CD4-positive, alpha-beta T cell (primary cell): ENCODE results near the gene CCAR1. TPM values are rescaled to one million over a fixed set of nuclear protein-coding genes. Genes with fewer than 3 reads are reported as not detected.
A peak's percentile ranks its signal among the peaks of the same experiment; 100 is the strongest.

Source experiments
- ATAC-seq: fragments of 200-7000 bp; cut with Tn5 transposase; one replicate; pipeline ENCODE4 v1.10.0; 2022; ENCODE audit warnings: mild to moderate bottlenecking; ENCODE audit not compliant: poor library complexity
- CTCF ChIA-PET: fragments of 350-600 bp; sonication (Branson Sonifier 250); formaldehyde crosslinking; loops from one replicate; lab custom pipeline; 2021; ENCODE audit warnings: antibody characterized with exemption, inconsistent platforms; lab: Charles Lee
- POLR2A ChIA-PET: fragments of 350-600 bp; sonication (Branson Sonifier 250); formaldehyde crosslinking; loops from one replicate; lab custom pipeline; 2021; ENCODE audit warnings: antibody characterized with exemption, inconsistent platforms; lab: Charles Lee
- DNase-seq, 14 experiments: peaks; one replicate each; pipeline ENCODE4 v3.0.0-alpha.2; 2013 to 2020; ENCODE audit warnings: mixed read lengths in 2 of 14
- H3K27ac ChIP-seq, 2 donors: one replicate each; pipeline versions ENCODE4 v1.5.1 to v1.7.0; 2013; ENCODE audit warnings: low read length in 2 of 2, low read depth in 1 of 2, mild to moderate bottlenecking in 1 of 2
- H3K27me3 ChIP-seq, 2 experiments: 1 replicate in 1 of 2; 2 replicates in 1 of 2; pipeline versions ENCODE4 v1.6.1 to v1.7.0; 2013; ENCODE audit warnings: low read length in 2 of 2, control low read depth in 1 of 2, mild to moderate bottlenecking in 1 of 2, moderate library complexity in 1 of 2; ENCODE audit not compliant: insufficient read depth in 2 of 2, control insufficient read depth in 1 of 2
- H3K36me3 ChIP-seq: one replicate; pipeline ENCODE4 v1.6.1; 2013; ENCODE audit warnings: low read length, control low read depth; ENCODE audit not compliant: insufficient read depth
- H3K4me1 ChIP-seq: one replicate; pipeline ENCODE4 v1.6.1; 2013; ENCODE audit warnings: low read length, control low read depth; ENCODE audit not compliant: insufficient read depth
- H3K4me3 ChIP-seq: one replicate; pipeline ENCODE4 v1.5.1; 2013; ENCODE audit warnings: mild to moderate bottlenecking, low read length, moderate library complexity
- H3K9me3 ChIP-seq, 2 experiments: 1 replicate in 1 of 2; 2 replicates in 1 of 2; pipeline versions ENCODE4 v1.6.1 to v1.7.0; 2013; ENCODE audit warnings: low read length in 2 of 2, mild to moderate bottlenecking in 2 of 2, control low read depth in 1 of 2, moderate library complexity in 1 of 2; ENCODE audit not compliant: control insufficient read depth in 1 of 2, insufficient read depth in 1 of 2
- H3K27ac Mint-ChIP-seq: one replicate; pipeline ENCODE4 v1.8.0; 2020; ENCODE audit warnings: mixed read lengths
- H3K27me3 Mint-ChIP-seq: one replicate; pipeline ENCODE4 v1.8.0; 2021; ENCODE audit warnings: mixed read lengths
- H3K36me3 Mint-ChIP-seq: one replicate; pipeline ENCODE4 v1.8.0; 2021; ENCODE audit warnings: low read depth, mixed read lengths
- H3K4me1 Mint-ChIP-seq: one replicate; pipeline ENCODE4 v1.8.0; 2021; ENCODE audit warnings: low read depth, mixed read lengths
- H3K4me3 Mint-ChIP-seq: one replicate; pipeline ENCODE4 v1.8.0; 2020; ENCODE audit warnings: mild to moderate bottlenecking, mixed read lengths
- H3K9me3 Mint-ChIP-seq: one replicate; pipeline ENCODE4 v1.8.0; 2020; ENCODE audit warnings: mixed read lengths
- intact Hi-C, 2 experiments: fragments of 100-400 bp; cut with DNase I in 1 of 2; cut with micrococcal nuclease in 1 of 2; formaldehyde crosslinking; loops; one replicate each; pipeline versions ENCODE4 v1.15.1 to v1.9.0; 2023 to 2025; cut with DNase I, micrococcal nuclease
- total RNA-seq, 174 experiments: library from RNA in 2 of 174; stranded (reverse) in 2 of 174; gene quantifications; one replicate each; pipeline ENCODE4 v1.2.3 and lab custom pipeline; 2021 to 2026
- TF ChIP-seq, protein P1 (sequence below): fragments of 200-600 bp; IDR thresholded peaks from one replicate; pipeline ENCODE4 v1.8.0; 2022; ENCODE audit warnings: antibody characterized with exemption, mild to moderate bottlenecking

CCAR1 gene
- total RNA-seq, 2 experiments from 2014 or later: 68.9 to 82.2 TPM

DNA sequence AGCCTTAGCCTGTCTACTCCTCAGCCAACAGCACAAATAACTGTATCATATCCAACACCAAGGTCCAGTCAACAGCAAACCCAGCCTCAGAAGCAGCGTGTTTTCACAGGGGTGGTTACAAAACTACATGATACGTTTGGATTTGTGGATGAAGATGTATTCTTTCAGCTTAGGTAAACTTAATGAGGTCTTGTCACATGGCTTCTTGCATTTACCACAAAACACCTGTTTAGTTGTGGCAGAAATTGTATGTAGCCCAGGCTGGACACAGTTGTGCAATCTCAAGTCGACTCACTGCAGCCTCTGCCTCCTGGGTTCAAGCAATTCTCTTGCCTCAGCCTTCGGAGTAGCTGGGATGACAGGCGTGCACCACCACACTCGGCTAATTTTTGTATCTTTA, 21.4 kb downstream of the CCAR1 start:
- peaks cover 83% of the 10 kb centered on the region for H3K36me3 ChIP-seq
- H3K4me1 ChIP-seq: no peaks in the 10 kb centered on the region
- no peaks in the 10 kb centered on the region for H3K27me3 ChIP-seq
- Mint-ChIP-seq H3K36me3 (peaks cover 82% of the 10 kb centered on the region), H3K27ac (no peak overlapping the region), H3K4me3 (no peak overlapping the region), H3K9me3 (no peaks in the 10 kb centered on the region), H3K27me3 (no peaks in the 10 kb centered on the region), H3K4me1 (peaks cover 6% of the 10 kb centered on the region)
- no peak for ATAC-seq
- H3K9me3 ChIP-seq: no peaks in the 10 kb centered on the region
- ChIA-PET POLR2A (no interaction called here), CTCF (no interaction called here)
- TF ChIP-seq, protein P1, sequence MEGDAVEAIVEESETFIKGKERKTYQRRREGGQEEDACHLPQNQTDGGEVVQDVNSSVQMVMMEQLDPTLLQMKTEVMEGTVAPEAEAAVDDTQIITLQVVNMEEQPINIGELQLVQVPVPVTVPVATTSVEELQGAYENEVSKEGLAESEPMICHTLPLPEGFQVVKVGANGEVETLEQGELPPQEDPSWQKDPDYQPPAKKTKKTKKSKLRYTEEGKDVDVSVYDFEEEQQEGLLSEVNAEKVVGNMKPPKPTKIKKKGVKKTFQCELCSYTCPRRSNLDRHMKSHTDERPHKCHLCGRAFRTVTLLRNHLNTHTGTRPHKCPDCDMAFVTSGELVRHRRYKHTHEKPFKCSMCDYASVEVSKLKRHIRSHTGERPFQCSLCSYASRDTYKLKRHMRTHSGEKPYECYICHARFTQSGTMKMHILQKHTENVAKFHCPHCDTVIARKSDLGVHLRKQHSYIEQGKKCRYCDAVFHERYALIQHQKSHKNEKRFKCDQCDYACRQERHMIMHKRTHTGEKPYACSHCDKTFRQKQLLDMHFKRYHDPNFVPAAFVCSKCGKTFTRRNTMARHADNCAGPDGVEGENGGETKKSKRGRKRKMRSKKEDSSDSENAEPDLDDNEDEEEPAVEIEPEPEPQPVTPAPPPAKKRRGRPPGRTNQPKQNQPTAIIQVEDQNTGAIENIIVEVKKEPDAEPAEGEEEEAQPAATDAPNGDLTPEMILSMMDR: no peak
- intact Hi-C loops: loop anchor here in 1 of 2 experiments (10.0 kb wide), 1 partner anchor 232 kb away; no protein-coding TSS in a partner anchor
- DNase-seq: no peak
- H3K27ac ChIP-seq: no peak overlapping the region
- H3K4me3 ChIP-seq: no peak overlapping the region

DNA sequence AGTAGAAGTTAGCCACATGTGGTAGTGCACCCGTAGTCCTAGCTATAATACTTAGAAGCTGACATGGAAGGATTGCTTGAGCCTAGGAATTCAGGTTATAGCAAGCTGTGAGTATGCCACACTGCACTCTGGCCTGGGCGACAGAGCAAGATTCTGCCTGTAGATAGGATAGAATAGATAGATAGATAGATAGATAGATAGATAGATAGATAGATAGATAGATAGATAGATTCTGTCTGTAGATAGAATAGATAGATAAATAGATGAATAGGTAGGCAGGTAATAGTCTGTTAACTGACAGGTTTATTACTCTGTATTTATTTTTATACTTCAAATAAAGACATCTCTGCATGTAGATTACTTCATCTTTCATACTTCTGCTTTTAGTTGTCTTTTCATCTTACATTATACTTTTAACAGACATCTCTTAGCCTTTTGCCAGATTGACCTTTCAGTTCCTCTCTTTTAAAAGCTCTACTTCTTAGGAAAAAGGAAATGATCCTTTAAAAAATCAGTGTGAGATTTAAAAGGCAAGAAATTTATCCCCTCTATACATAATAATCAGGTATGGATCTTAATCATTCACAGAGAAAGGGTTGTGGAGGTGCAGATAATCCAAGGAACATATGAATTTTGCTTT, 31.8 kb downstream of the CCAR1 start:
- ChIA-PET CTCF (interaction anchor here (0.7 kb wide), 1 partner anchor 11 kb away, joined by 3 read pairs; no protein-coding TSS in a partner anchor), POLR2A (no interaction called here)
- no peak overlapping the region for H3K27ac ChIP-seq
- no peaks in the 10 kb centered on the region for H3K27me3 Mint-ChIP-seq
- no peaks in the 10 kb centered on the region for H3K27me3 ChIP-seq
- no peak overlapping the region for H3K27ac Mint-ChIP-seq
- ATAC-seq (no peak), DNase-seq (peak in 1 of 14 experiments; percentile 4)
- intact Hi-C loops: no loop called here
- TF ChIP-seq, protein P1: no peak
- H3K4me3 ChIP-seq: no peak overlapping the region
- H3K36me3 Mint-ChIP-seq: peaks cover 94% of the 10 kb centered on the region
- no peaks in the 10 kb centered on the region for H3K4me1 ChIP-seq
- no peaks in the 10 kb centered on the region for H3K4me1 Mint-ChIP-seq
- no peaks in the 10 kb centered on the region for H3K9me3 ChIP-seq
- H3K36me3 ChIP-seq: peaks cover 98% of the 10 kb centered on the region
- no peaks in the 10 kb centered on the region for H3K9me3 Mint-ChIP-seq
- no peak overlapping the region for H3K4me3 Mint-ChIP-seq

GRCh38 chr10:68756246-68756645, 35.2 kb downstream of the CCAR1 start:
- Mint-ChIP-seq H3K36me3 (peaks cover 89% of the 10 kb centered on the region), H3K27ac (no peak overlapping the region), H3K4me1 (no peaks in the 10 kb centered on the region), H3K4me3 (no peak overlapping the region), H3K27me3 (no peaks in the 10 kb centered on the region), H3K9me3 (no peaks in the 10 kb centered on the region)
- POLR2A ChIA-PET: no interaction called here
- intact Hi-C loops: no loop called here
- Histone ChIP-seq H3K27ac (no peak overlapping the region), H3K27me3 (no peaks in the 10 kb centered on the region), H3K4me1 (no peaks in the 10 kb centered on the region), H3K36me3 (peaks cover 97% of the 10 kb centered on the region), H3K4me3 (no peak overlapping the region), H3K9me3 (no peaks in the 10 kb centered on the region)
- TF ChIP-seq, protein P1: no peak
- ATAC-seq: no peak
- CTCF ChIA-PET: interaction anchor here (1.2 kb wide), 1 partner anchor 9 kb away, joined by 3 read pairs; no protein-coding TSS in a partner anchor
- no peak for DNase-seq
